Measurements from ENCODE around the gene MAP7D1.

DNA sequence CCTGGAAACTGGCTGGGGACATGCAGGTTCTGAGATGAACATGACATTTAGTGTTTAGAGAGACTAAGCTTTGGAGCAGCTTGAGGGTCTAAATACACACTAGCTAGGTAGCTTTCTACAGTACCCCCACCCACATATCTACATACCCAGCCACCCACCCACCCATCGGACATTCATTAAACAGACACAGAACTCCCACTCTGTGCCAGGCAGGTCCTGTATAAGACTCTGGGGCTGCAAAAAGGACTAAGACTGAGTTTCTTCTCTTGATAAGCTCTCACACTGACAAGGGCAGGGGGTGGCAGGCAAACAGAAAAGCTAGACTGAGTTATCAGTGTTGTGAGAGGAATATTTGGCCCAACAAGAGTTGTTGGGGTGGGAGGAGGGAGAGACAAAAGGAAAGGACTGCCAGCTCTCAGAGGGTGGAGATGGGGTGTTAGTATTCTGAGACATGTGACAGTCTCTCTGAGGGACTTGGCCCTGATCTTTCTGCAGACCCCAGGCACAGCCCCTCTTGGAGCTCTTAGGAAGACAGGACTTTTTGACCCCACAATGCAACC lies 6.8 kb downstream of the MAP7D1 start:
- TF ChIP-seq ZBTB39 (CRISPR knock-in tag; IDR thresholded peaks at IDR 0.05) (no peak), CEBPG (CRISPR knock-in tag; IDR thresholded peaks at IDR 0.05) (no peak), IRF2 (CRISPR knock-in tag; IDR thresholded peaks at IDR 0.05) (no peak), CTCF (CRISPR knock-in tag; IDR thresholded peaks at IDR 0.05) (no peak), HDAC6 (IDR thresholded peaks at IDR 0.05; ENCODE audit: low read depth, low read length) (no peak), CEBPB (IDR thresholded peaks at IDR 0.05; ENCODE audit: borderline replicate concordance, low read depth, low read length) (no peak), WIZ (CRISPR knock-in tag; IDR thresholded peaks at IDR 0.05) (no peak), REST (IDR thresholded peaks at IDR 0.05; ENCODE audit: borderline replicate concordance in 1 of 2, low read depth in 1 of 2, low read length in 2 of 2) (no peak), MXI1 (IDR thresholded peaks at IDR 0.05; ENCODE audit: borderline replicate concordance, low read depth, low read length) (no peak)
